SJCRH30 (cell line): Measurements from ENCODE around the gene WIPF1. TPM values are rescaled to one million over a fixed set of nuclear protein-coding genes. Genes with fewer than 3 reads are reported as not detected.
A peak's percentile ranks its signal among the peaks of the same experiment; 100 is the strongest.

Source experiments
- DNase-seq, 2 experiments: peaks; one replicate each; pipeline ENCODE4 v3.0.0-alpha.2; 2015 to 2020
- H3K27ac ChIP-seq: fragments of 250-450 bp; sonication (Bioruptor Pico); 2 replicates; pipeline ENCODE4 v1.5.1; 2020; ENCODE audit warnings: mild to moderate bottlenecking, moderate library complexity
- H3K27me3 ChIP-seq: fragments of 250-450 bp; sonication (Bioruptor Pico); 2 replicates; pipeline ENCODE4 v1.5.1; 2020; ENCODE audit warnings: mild to moderate bottlenecking, moderate library complexity
- H3K36me3 ChIP-seq: fragments of 250-450 bp; sonication (Bioruptor Pico); 2 replicates; pipeline ENCODE4 v1.5.1; 2020; ENCODE audit warnings: mild to moderate bottlenecking, moderate library complexity
- H3K4me1 ChIP-seq: fragments of 250-450 bp; sonication (Bioruptor Pico); 2 replicates; pipeline ENCODE4 v1.5.1; 2020; ENCODE audit warnings: mild to moderate bottlenecking, moderate library complexity
- H3K4me3 ChIP-seq: fragments of 250-450 bp; sonication (Bioruptor Pico); 2 replicates; pipeline ENCODE4 v1.5.1; 2020; ENCODE audit warnings: mild to moderate bottlenecking, moderate library complexity
- H3K9me3 ChIP-seq: fragments of 250-450 bp; sonication (Bioruptor Pico); replicated peaks from 2 replicates; pipeline ENCODE4 v1.5.1; 2020; ENCODE audit warnings: mild to moderate bottlenecking, moderate library complexity
- total RNA-seq: library from RNA; depleted of rRNA; stranded (reverse); fragments of >200 nt; shearing (Covaris generic); gene quantifications from 2 replicates; pipeline ENCODE4 v1.2.3, GENCODE V29; 2014

Gene WIPF1
- total RNA-seq, 1 experiment from 2014 or later: 18.8 TPM

- H3K4me3 ChIP-seq: no peak overlapping the region
- no peaks in the 10 kb centered on the region for H3K9me3 ChIP-seq
- no peak overlapping the region for H3K27ac ChIP-seq
- no peak for DNase-seq
- H3K4me1 ChIP-seq: 0 out of 2 replicates have a peak, but pooled peaks cover 2% of the 10 kb centered on the region
- H3K27me3 ChIP-seq: no peaks in the 10 kb centered on the region
- H3K36me3 ChIP-seq: no peaks in the 10 kb centered on the region
These were observed 61.6 kb downstream of the WIPF1 start for GRCh38 chr2:174535757-174536703.

- no peak overlapping the region for H3K27ac ChIP-seq
- H3K4me1 ChIP-seq: 0 out of 2 replicates have a peak, but pooled peaks cover 2% of the 10 kb centered on the region
- H3K4me3 ChIP-seq: no peak overlapping the region
- no peak for DNase-seq
- no peaks in the 10 kb centered on the region for H3K27me3 ChIP-seq
- no peaks in the 10 kb centered on the region for H3K36me3 ChIP-seq
- H3K9me3 ChIP-seq: no peaks in the 10 kb centered on the region
These were observed 62.5 kb downstream of the WIPF1 start for GRCh38 chr2:174535083-174535482.

GRCh38 chr2:174529916-174530315 is 67.7 kb downstream of the WIPF1 start:
- DNase-seq: no peak
- no peak overlapping the region for H3K4me3 ChIP-seq
- 0 out of 2 replicates have a peak, but pooled peaks cover 5% of the 10 kb centered on the region for H3K9me3 ChIP-seq

GRCh38 chr2:174527959-174528358 is 69.6 kb downstream of the WIPF1 start:
- Histone ChIP-seq H3K4me1 (no peaks in the 10 kb centered on the region), H3K4me3 (no peak overlapping the region), H3K27me3 (no peaks in the 10 kb centered on the region), H3K27ac (no peak overlapping the region), H3K36me3 (no peaks in the 10 kb centered on the region), H3K9me3 (0 out of 2 replicates have a peak, but pooled peaks cover 5% of the 10 kb centered on the region)
- DNase-seq: no peak

More at GRCh38 chr2:174529916-174530315, 67.7 kb downstream of the WIPF1 start:
- Histone ChIP-seq H3K36me3 (no peaks in the 10 kb centered on the region), H3K4me1 (no peaks in the 10 kb centered on the region), H3K27me3 (no peaks in the 10 kb centered on the region), H3K27ac (no peak overlapping the region)

GRCh38 chr2:174527101-174527721 is 70.4 kb downstream of the WIPF1 start:
- DNase-seq: no peak

GRCh38 chr2:174524527-174524926 is 73.1 kb downstream of the WIPF1 start:
- Histone ChIP-seq H3K9me3 (0 out of 2 replicates have a peak, but pooled peaks cover 5% of the 10 kb centered on the region), H3K27ac (no peak overlapping the region), H3K36me3 (no peaks in the 10 kb centered on the region), H3K4me1 (no peaks in the 10 kb centered on the region), H3K4me3 (no peak overlapping the region), H3K27me3 (no peaks in the 10 kb centered on the region)
- no peak for DNase-seq

More at GRCh38 chr2:174527101-174527721, 70.4 kb downstream of the WIPF1 start:
- no peaks in the 10 kb centered on the region for H3K36me3 ChIP-seq
- no peaks in the 10 kb centered on the region for H3K4me1 ChIP-seq
- H3K4me3 ChIP-seq: no peak overlapping the region
- H3K27me3 ChIP-seq: no peaks in the 10 kb centered on the region
- no peak overlapping the region for H3K27ac ChIP-seq
- 0 out of 2 replicates have a peak, but pooled peaks cover 5% of the 10 kb centered on the region for H3K9me3 ChIP-seq

GRCh38 chr2:174522553-174522952 is 75.1 kb downstream of the WIPF1 start:
- DNase-seq: no peak
- Histone ChIP-seq H3K9me3 (no peaks in the 10 kb centered on the region), H3K27ac (no peak overlapping the region), H3K4me3 (no peak overlapping the region), H3K4me1 (no peaks in the 10 kb centered on the region), H3K36me3 (no peaks in the 10 kb centered on the region), H3K27me3 (no peaks in the 10 kb centered on the region)

GRCh38 chr2:174518395-174518794 is 79.2 kb downstream of the WIPF1 start:
- no peak overlapping the region for H3K27ac ChIP-seq
- H3K9me3 ChIP-seq: no peaks in the 10 kb centered on the region
- H3K4me3 ChIP-seq: no peak overlapping the region
- H3K4me1 ChIP-seq: no peaks in the 10 kb centered on the region
- no peak for DNase-seq
- H3K36me3 ChIP-seq: no peaks in the 10 kb centered on the region
- H3K27me3 ChIP-seq: no peaks in the 10 kb centered on the region

GRCh38 chr2:174516501-174517378 is 80.9 kb downstream of the WIPF1 start:
- H3K4me3 ChIP-seq: no peak overlapping the region
- no peak for DNase-seq
- no peak overlapping the region for H3K27ac ChIP-seq
- no peaks in the 10 kb centered on the region for H3K27me3 ChIP-seq
- H3K9me3 ChIP-seq: peaks cover 10% of the 10 kb centered on the region
- H3K4me1 ChIP-seq: no peaks in the 10 kb centered on the region
- no peaks in the 10 kb centered on the region for H3K36me3 ChIP-seq

- H3K27ac ChIP-seq: no peak overlapping the region
- H3K4me1 ChIP-seq: no peaks in the 10 kb centered on the region
- H3K9me3 ChIP-seq: peaks cover 24% of the 10 kb centered on the region
- DNase-seq: no peak
- no peaks in the 10 kb centered on the region for H3K27me3 ChIP-seq
- no peaks in the 10 kb centered on the region for H3K36me3 ChIP-seq
- H3K4me3 ChIP-seq: no peak overlapping the region
These were observed 85.3 kb downstream of the WIPF1 start for GRCh38 chr2:174512345-174512744.

- DNase-seq: no peak
- peaks cover 24% of the 10 kb centered on the region for H3K9me3 ChIP-seq
- no peak overlapping the region for H3K27ac ChIP-seq
- H3K4me3 ChIP-seq: no peak overlapping the region
- H3K36me3 ChIP-seq: no peaks in the 10 kb centered on the region
- H3K27me3 ChIP-seq: no peaks in the 10 kb centered on the region
- no peaks in the 10 kb centered on the region for H3K4me1 ChIP-seq
These were observed 85.9 kb downstream of the WIPF1 start for GRCh38 chr2:174511580-174512260.

- no peaks in the 10 kb centered on the region for H3K4me1 ChIP-seq
- H3K27ac ChIP-seq: no peak overlapping the region
- H3K9me3 ChIP-seq: peaks cover 24% of the 10 kb centered on the region
- no peaks in the 10 kb centered on the region for H3K36me3 ChIP-seq
- H3K27me3 ChIP-seq: no peaks in the 10 kb centered on the region
- no peak overlapping the region for H3K4me3 ChIP-seq
- peak in 1 of 2 experiments; percentile 57 for DNase-seq
These were observed 86.9 kb downstream of the WIPF1 start for GRCh38 chr2:174510583-174511189.
